ENCODE measurements around the gene STAG1.

DNA sequence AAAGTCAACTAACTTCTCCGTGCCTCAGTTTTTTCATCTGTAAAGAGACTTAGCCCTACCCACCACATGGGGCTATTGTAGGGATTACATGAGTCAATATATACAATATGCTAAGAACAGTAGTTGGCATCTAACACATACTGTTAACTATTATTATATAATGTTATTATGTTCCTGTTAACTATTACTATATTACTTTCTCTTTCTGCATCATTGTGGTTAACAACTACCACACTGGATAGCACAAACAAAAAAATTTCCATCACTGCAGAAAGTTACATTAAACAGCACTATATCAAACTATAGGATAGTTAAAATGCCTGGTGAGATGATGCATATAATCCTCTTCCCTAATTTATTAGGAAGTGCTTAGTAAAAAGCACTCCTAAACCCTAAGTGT, 23.7 kb downstream of the STAG1 start:
- TF ChIP-seq CTCF (IDR thresholded peaks at IDR 0.05) (no peak), POLR2AphosphoS5 (IDR thresholded peaks at IDR 0.05; ENCODE audit: insufficient read depth in 1 of 2, low read depth in 1 of 2) (no peak), POLR2A (IDR thresholded peaks at IDR 0.05) (no peak)

Measured in vagina (tissue), 2 donors.